ENCODE results near the gene ARL2BP.
"Not testable (repeated sequence)": the region's sequence is repeated elsewhere in the genome, so short reads cannot be mapped to it uniquely, and the experiment has no call there.

The ARL2BP gene

GRCh38 chr16:57244767-57245471 is at the start of gene ARL2BP:
Gene ARL2BP, plus strand, starts transcription at chr16:57245259. Its CDS starts 109 bp downstream, at chr16:57245368.
- ATAC-seq (replicated peaks; ENCODE audit: extremely low read depth, poor library complexity, severe bottlenecking), result peak; percentile 97
- peak within 1 kb of the TSS; percentile 87 for H3K4me3 Mint-ChIP-seq

GRCh38 chr16:57196286-57196685 is 48.8 kb upstream of the ARL2BP start:
- no peak for DNase-seq (ENCODE audit: low spot score in 2 of 2)
- Mint-ChIP-seq H3K4me3 (no peak overlapping the region), H3K27me3 (no peaks in the 10 kb centered on the region), H3K36me3 (ENCODE audit: insufficient read depth) (peaks cover 4% of the 10 kb centered on the region), H3K9me3 (no peaks in the 10 kb centered on the region), H3K4me1 (peaks cover 37% of the 10 kb centered on the region), H3K27ac (ENCODE audit: low read depth) (no peak overlapping the region)
- no peak for ATAC-seq (replicated peaks; ENCODE audit: extremely low read depth, poor library complexity, severe bottlenecking)

More at GRCh38 chr16:57244767-57245471, at the start of gene ARL2BP:
- Mint-ChIP-seq H3K36me3 (ENCODE audit: insufficient read depth) (peaks cover 30% of the 10 kb centered on the region), H3K9me3 (no peaks in the 10 kb centered on the region), H3K27me3 (no peaks in the 10 kb centered on the region), H3K27ac (ENCODE audit: low read depth) (peak within 1 kb of the TSS; percentile 94), H3K4me1 (peaks cover 19% of the 10 kb centered on the region)
- DNase-seq (ENCODE audit: low spot score in 2 of 2), result peak; percentile 93 to 95

- Mint-ChIP-seq H3K27ac (ENCODE audit: low read depth) (no peak overlapping the region), H3K27me3 (no peaks in the 10 kb centered on the region), H3K9me3 (no peaks in the 10 kb centered on the region), H3K4me3 (no peak overlapping the region), H3K4me1 (peaks cover 36% of the 10 kb centered on the region), H3K36me3 (ENCODE audit: insufficient read depth) (peaks cover 4% of the 10 kb centered on the region)
- DNase-seq (ENCODE audit: low spot score in 2 of 2) (no peak), ATAC-seq (replicated peaks; ENCODE audit: extremely low read depth, poor library complexity, severe bottlenecking) (no peak)
Observed at GRCh38 chr16:57196753-57197152, 48.3 kb upstream of the ARL2BP start.

GRCh38 chr16:57200321-57200720 is 44.7 kb upstream of the ARL2BP start:
- not testable (repeated sequence) for DNase-seq (ENCODE audit: low spot score in 2 of 2); H3K4me3 Mint-ChIP-seq; H3K27me3 Mint-ChIP-seq; H3K36me3 Mint-ChIP-seq (ENCODE audit: insufficient read depth); H3K9me3 Mint-ChIP-seq; H3K27ac Mint-ChIP-seq (ENCODE audit: low read depth); ATAC-seq (replicated peaks; ENCODE audit: extremely low read depth, poor library complexity, severe bottlenecking)
- peaks cover 17% of the 10 kb centered on the region for H3K4me1 Mint-ChIP-seq

GRCh38 chr16:57200926-57201325 is 44.1 kb upstream of the ARL2BP start:
- not testable (repeated sequence) for H3K36me3 Mint-ChIP-seq (ENCODE audit: insufficient read depth); H3K9me3 Mint-ChIP-seq; ATAC-seq (replicated peaks; ENCODE audit: extremely low read depth, poor library complexity, severe bottlenecking); H3K4me3 Mint-ChIP-seq; H3K27ac Mint-ChIP-seq (ENCODE audit: low read depth); H3K27me3 Mint-ChIP-seq; DNase-seq (ENCODE audit: low spot score in 2 of 2)
- peaks cover 15% of the 10 kb centered on the region for H3K4me1 Mint-ChIP-seq

GRCh38 chr16:57202095-57202886 is 42.8 kb upstream of the ARL2BP start:
- Mint-ChIP-seq H3K9me3 (no peaks in the 10 kb centered on the region), H3K27ac (ENCODE audit: low read depth) (no peak overlapping the region)
- DNase-seq (ENCODE audit: low spot score in 2 of 2), result no peak

GRCh38 chr16:57203451-57203850 is 41.6 kb upstream of the ARL2BP start:
- DNase-seq (ENCODE audit: low spot score in 2 of 2) (no peak), ATAC-seq (replicated peaks; ENCODE audit: extremely low read depth, poor library complexity, severe bottlenecking) (no peak)
- Mint-ChIP-seq H3K9me3 (no peaks in the 10 kb centered on the region), H3K27me3 (no peaks in the 10 kb centered on the region), H3K4me3 (no peak overlapping the region), H3K36me3 (ENCODE audit: insufficient read depth) (peaks cover 25% of the 10 kb centered on the region), H3K4me1 (peaks cover 4% of the 10 kb centered on the region), H3K27ac (ENCODE audit: low read depth) (no peak overlapping the region)

More at GRCh38 chr16:57202095-57202886, 42.8 kb upstream of the ARL2BP start:
- Mint-ChIP-seq H3K4me1 (peaks cover 6% of the 10 kb centered on the region), H3K27me3 (no peaks in the 10 kb centered on the region), H3K4me3 (no peak overlapping the region), H3K36me3 (ENCODE audit: insufficient read depth) (peaks cover 14% of the 10 kb centered on the region)
- ATAC-seq (replicated peaks; ENCODE audit: extremely low read depth, poor library complexity, severe bottlenecking), result no peak

GRCh38 chr16:57204675-57205074 is 40.4 kb upstream of the ARL2BP start:
- H3K27ac Mint-ChIP-seq (ENCODE audit: low read depth), result peak overlapping the region; percentile 35
- ATAC-seq (replicated peaks; ENCODE audit: extremely low read depth, poor library complexity, severe bottlenecking) (no peak), DNase-seq (ENCODE audit: low spot score in 2 of 2) (no peak)
- no peak overlapping the region for H3K4me3 Mint-ChIP-seq
- H3K36me3 Mint-ChIP-seq (ENCODE audit: insufficient read depth), result peaks cover 32% of the 10 kb centered on the region
- H3K27me3 Mint-ChIP-seq, result no peaks in the 10 kb centered on the region
- H3K4me1 Mint-ChIP-seq, result no peaks in the 10 kb centered on the region
- H3K9me3 Mint-ChIP-seq, result no peaks in the 10 kb centered on the region

GRCh38 chr16:57208926-57209325 is 36.1 kb upstream of the ARL2BP start:
- H3K4me1 Mint-ChIP-seq, result peaks cover 5% of the 10 kb centered on the region
- H3K36me3 Mint-ChIP-seq (ENCODE audit: insufficient read depth), result peaks cover 50% of the 10 kb centered on the region
- no peak overlapping the region for H3K27ac Mint-ChIP-seq (ENCODE audit: low read depth)
- no peaks in the 10 kb centered on the region for H3K9me3 Mint-ChIP-seq
- no peaks in the 10 kb centered on the region for H3K27me3 Mint-ChIP-seq
- no peak for ATAC-seq (replicated peaks; ENCODE audit: extremely low read depth, poor library complexity, severe bottlenecking)
- no peak overlapping the region for H3K4me3 Mint-ChIP-seq
- DNase-seq (ENCODE audit: low spot score in 2 of 2), result no peak

- Mint-ChIP-seq H3K36me3 (ENCODE audit: insufficient read depth) (peaks cover 52% of the 10 kb centered on the region), H3K9me3 (no peaks in the 10 kb centered on the region), H3K4me3 (no peak overlapping the region), H3K27ac (ENCODE audit: low read depth) (no peak overlapping the region), H3K27me3 (no peaks in the 10 kb centered on the region), H3K4me1 (peaks cover 5% of the 10 kb centered on the region)
- ATAC-seq (replicated peaks; ENCODE audit: extremely low read depth, poor library complexity, severe bottlenecking), result no peak
- DNase-seq (ENCODE audit: low spot score in 2 of 2), result no peak
Observed at GRCh38 chr16:57209780-57210179, 35.3 kb upstream of the ARL2BP start.

GRCh38 chr16:57213462-57213861 is 31.6 kb upstream of the ARL2BP start:
- H3K9me3 Mint-ChIP-seq, result peaks cover 14% of the 10 kb centered on the region
- peaks cover 5% of the 10 kb centered on the region for H3K4me1 Mint-ChIP-seq
- H3K27ac Mint-ChIP-seq (ENCODE audit: low read depth), result peak overlapping the region; percentile 64
- DNase-seq (ENCODE audit: low spot score in 2 of 2) (no peak), ATAC-seq (replicated peaks; ENCODE audit: extremely low read depth, poor library complexity, severe bottlenecking) (no peak)
- H3K4me3 Mint-ChIP-seq, result no peak overlapping the region
- no peaks in the 10 kb centered on the region for H3K27me3 Mint-ChIP-seq
- H3K36me3 Mint-ChIP-seq (ENCODE audit: insufficient read depth), result peaks cover 53% of the 10 kb centered on the region

GRCh38 chr16:57216968-57217367 is 28.1 kb upstream of the ARL2BP start:
- Mint-ChIP-seq H3K27ac (ENCODE audit: low read depth) (no peak overlapping the region), H3K4me3 (no peak overlapping the region), H3K4me1 (peaks cover 5% of the 10 kb centered on the region), H3K36me3 (ENCODE audit: insufficient read depth) (peaks cover 41% of the 10 kb centered on the region), H3K9me3 (peaks cover 16% of the 10 kb centered on the region), H3K27me3 (no peaks in the 10 kb centered on the region)
- ATAC-seq (replicated peaks; ENCODE audit: extremely low read depth, poor library complexity, severe bottlenecking) (no peak), DNase-seq (ENCODE audit: low spot score in 2 of 2) (no peak)

GRCh38 chr16:57223057-57223456 is 22.0 kb upstream of the ARL2BP start:
- peaks cover 36% of the 10 kb centered on the region for H3K36me3 Mint-ChIP-seq (ENCODE audit: insufficient read depth)
- no peak overlapping the region for H3K4me3 Mint-ChIP-seq
- ATAC-seq (replicated peaks; ENCODE audit: extremely low read depth, poor library complexity, severe bottlenecking) (no peak), DNase-seq (ENCODE audit: low spot score in 2 of 2) (no peak)
- H3K9me3 Mint-ChIP-seq, result peaks cover 5% of the 10 kb centered on the region
- no peaks in the 10 kb centered on the region for H3K4me1 Mint-ChIP-seq
- H3K27ac Mint-ChIP-seq (ENCODE audit: low read depth), result no peak overlapping the region
- no peaks in the 10 kb centered on the region for H3K27me3 Mint-ChIP-seq
